A673 (cell line): ENCODE measurements around the gene TIAM1.

Experiments
- CTCF ChIP-seq: fragments of 300-800, 200-600 bp; sonication (generic); conservative IDR thresholded peaks from 2 replicates; pipeline ENCODE4 v1.5.1; 2017; ENCODE audit warnings: low read depth, mild to moderate bottlenecking, antibody characterized with exemption, low read length, moderate library complexity, mixed read lengths
- EZH2 ChIP-seq: fragments of 200-600 bp; sonication (generic); IDR thresholded peaks from 2 replicates; pipeline ENCODE4 v1.6.1; 2017; ENCODE audit warnings: borderline replicate concordance, low read depth, mild to moderate bottlenecking, mixed read lengths, antibody characterized with exemption, low read length; ENCODE audit not compliant: poor library complexity, severe bottlenecking

GRCh38 chr21:31298618-31299269 is 45.3 kb downstream of the TIAM1 start:
- TF ChIP-seq CTCF (no peak), EZH2 (no peak)
